Neural cell (in vitro differentiated cells): ENCODE results near the gene UIMC1.

Experiments
- CTCF ChIP-seq: fragments of 450-650 bp; IDR thresholded peaks from 2 replicates; pipeline ENCODE4 v1.5.1; 2014; ENCODE audit warnings: antibody characterized with exemption, mild to moderate bottlenecking, moderate library complexity; ENCODE audit not compliant: poor library complexity, severe bottlenecking
- MXI1 ChIP-seq: fragments of 450-650 bp; conservative IDR thresholded peaks from 2 replicates; pipeline ENCODE4 v1.6.1; 2014; ENCODE audit warnings: antibody characterized with exemption, mild to moderate bottlenecking; ENCODE audit not compliant: poor library complexity, severe bottlenecking
- POLR2AphosphoS5 ChIP-seq: IDR thresholded peaks from 2 replicates; pipeline ENCODE4 v1.6.1; 2012
- RAD21 ChIP-seq: fragments of 450-650 bp; conservative IDR thresholded peaks from 2 replicates; pipeline ENCODE4 v1.6.1; 2014; ENCODE audit warnings: antibody characterized with exemption, mild to moderate bottlenecking, moderate library complexity
- REST ChIP-seq: IDR thresholded peaks from 2 replicates; pipeline ENCODE4 v1.6.1; 2012; ENCODE audit warnings: borderline replicate concordance

- no peak for TF ChIP-seq CTCF
- TF ChIP-seq REST: no peak
- TF ChIP-seq POLR2AphosphoS5: no peak
- TF ChIP-seq RAD21: no peak
- TF ChIP-seq MXI1: no peak
Observed at GRCh38 chr5:176894298-176894697, 112.3 kb downstream of the UIMC1 start.
